GM10248 (cell line): ENCODE results near the gene MAPT.
"Not testable (repeated sequence)": the region's sequence is repeated elsewhere in the genome, so short reads cannot be mapped to it uniquely, and the experiment has no call there.

Experiments
- CTCF ChIA-PET: fragments of 300-600 bp; sonication (Branson Sonifier 250); formaldehyde crosslinking; extraction: SDS; loops from one replicate; lab custom pipeline; 2021; ENCODE audit warnings: antibody characterized with exemption; lab: Yijun Ruan, JAX
- POLR2A ChIA-PET: fragments of 350-650 bp; sonication (Branson Sonifier 250); formaldehyde crosslinking; extraction: SDS; loops from one replicate; lab custom pipeline; 2020; ENCODE audit warnings: antibody characterized with exemption; lab: Yijun Ruan, JAX
- DNase-seq: peaks from one replicate; pipeline ENCODE4 v3.0.0; 2012; ENCODE audit errors: extremely low spot score
- TF ChIP-seq, protein P1 (sequence below): IDR thresholded peaks from 2 replicates; pipeline ENCODE4 v1.5.1; 2012; ENCODE audit warnings: mild to moderate bottlenecking, low read depth; ENCODE audit errors: extremely low read depth, missing control alignments, control extremely low read depth

MAPT gene

DNA sequence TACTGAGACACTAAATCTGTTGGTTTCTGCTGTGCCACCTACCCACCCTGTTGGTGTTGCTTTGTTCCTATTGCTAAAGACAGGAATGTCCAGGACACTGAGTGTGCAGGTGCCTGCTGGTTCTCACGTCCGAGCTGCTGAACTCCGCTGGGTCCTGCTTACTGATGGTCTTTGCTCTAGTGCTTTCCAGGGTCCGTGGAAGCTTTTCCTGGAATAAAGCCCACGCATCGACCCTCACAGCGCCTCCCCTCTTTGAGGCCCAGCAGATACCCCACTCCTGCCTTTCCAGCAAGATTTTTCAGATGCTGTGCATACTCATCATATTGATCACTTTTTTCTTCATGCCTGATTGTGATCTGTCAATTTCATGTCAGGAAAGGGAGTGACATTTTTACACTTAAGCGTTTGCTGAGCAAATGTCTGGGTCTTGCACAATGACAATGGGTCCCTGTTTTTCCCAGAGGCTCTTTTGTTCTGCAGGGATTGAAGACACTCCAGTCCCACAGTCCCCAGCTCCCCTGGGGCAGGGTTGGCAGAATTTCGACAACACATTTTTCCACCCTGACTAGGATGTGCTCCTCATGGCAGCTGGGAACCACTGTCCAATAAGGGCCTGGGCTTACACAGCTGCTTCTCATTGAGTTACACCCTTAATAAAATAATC lies 119.3 kb downstream of the MAPT start:
- POLR2A ChIA-PET, result no interaction called here
- CTCF ChIA-PET, result interaction anchor here (0.8 to 2.3 kb wide), 5 partner anchors 10 to 273 kb away, joined by 3 to 11 read pairs (median 5); no protein-coding TSS in a partner anchor
- DNase-seq, result no peak
- TF ChIP-seq, protein P1, sequence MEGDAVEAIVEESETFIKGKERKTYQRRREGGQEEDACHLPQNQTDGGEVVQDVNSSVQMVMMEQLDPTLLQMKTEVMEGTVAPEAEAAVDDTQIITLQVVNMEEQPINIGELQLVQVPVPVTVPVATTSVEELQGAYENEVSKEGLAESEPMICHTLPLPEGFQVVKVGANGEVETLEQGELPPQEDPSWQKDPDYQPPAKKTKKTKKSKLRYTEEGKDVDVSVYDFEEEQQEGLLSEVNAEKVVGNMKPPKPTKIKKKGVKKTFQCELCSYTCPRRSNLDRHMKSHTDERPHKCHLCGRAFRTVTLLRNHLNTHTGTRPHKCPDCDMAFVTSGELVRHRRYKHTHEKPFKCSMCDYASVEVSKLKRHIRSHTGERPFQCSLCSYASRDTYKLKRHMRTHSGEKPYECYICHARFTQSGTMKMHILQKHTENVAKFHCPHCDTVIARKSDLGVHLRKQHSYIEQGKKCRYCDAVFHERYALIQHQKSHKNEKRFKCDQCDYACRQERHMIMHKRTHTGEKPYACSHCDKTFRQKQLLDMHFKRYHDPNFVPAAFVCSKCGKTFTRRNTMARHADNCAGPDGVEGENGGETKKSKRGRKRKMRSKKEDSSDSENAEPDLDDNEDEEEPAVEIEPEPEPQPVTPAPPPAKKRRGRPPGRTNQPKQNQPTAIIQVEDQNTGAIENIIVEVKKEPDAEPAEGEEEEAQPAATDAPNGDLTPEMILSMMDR, result no peak

DNA sequence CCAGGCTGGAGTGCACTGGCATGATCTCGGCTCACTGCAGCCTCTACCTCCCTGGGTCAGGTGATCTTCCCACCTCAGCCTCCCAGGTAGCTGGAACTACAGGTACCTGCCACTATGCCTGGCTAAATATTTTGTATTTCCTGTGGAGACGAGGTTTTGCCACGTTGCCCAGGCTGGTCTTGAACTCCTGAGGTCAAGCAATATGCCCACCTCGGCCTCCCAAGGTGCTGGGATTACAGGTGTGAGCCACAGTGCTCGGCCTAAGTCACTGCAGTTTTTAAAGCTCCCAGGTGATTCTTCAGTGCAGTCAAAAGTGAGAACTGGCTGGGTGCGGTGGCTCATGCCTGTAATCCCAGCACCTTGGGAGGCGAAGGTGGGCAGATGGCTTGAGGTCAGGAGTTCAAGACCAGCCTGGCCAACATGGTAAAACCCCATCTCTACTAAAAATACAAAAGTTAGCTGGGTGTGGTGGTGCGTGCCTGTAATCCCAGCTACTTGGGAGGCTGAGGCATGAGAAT lies 125.1 kb downstream of the MAPT start:
- POLR2A ChIA-PET, DNase-seq: not testable (repeated sequence)
- CTCF ChIA-PET, result interaction anchor here (0.8 to 4.4 kb wide), 5 partner anchors 16 to 196 kb away, joined by 3 to 20 read pairs (median 3); no protein-coding TSS in a partner anchor

DNA sequence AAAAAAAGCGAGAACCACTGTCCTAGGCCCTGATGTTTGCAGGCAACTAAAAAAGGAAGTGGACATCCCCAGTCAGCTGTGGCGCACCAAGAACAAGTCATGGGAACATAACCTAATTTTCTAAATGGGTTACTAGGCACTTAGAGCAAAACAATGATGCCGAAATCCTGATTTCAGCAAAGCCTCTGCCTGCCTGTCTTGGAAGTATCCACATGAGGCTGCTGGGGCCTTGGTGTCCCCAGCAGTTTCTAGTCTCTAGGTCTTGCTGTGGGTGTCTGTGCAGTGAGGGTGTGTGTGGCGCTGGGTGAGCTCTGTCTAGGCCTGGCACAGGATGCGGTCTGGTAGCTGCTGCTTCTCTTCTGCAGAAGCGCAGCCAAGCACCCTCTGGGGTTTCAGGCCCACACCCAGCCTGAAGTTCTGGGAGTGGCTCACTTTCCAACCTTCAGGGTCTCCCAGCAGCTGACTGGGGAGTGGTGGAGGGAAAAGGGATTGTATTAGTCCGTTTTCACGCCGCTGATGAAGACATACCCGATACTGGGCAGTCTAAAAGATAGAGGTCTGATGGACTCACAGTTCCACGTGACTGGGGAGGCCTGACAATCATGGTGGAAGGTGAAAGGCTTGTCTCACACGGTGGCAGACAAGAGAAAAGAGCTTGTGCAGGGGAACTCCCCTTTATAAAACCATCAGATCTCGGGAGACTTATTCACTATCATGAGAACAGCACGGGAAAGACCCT lies 125.8 kb downstream of the MAPT start:
- TF ChIP-seq, protein P1, result no peak
- ChIA-PET CTCF (interaction anchor here (0.8 to 4.4 kb wide), 5 partner anchors 15 to 195 kb away, joined by 3 to 20 read pairs (median 4); no protein-coding TSS in a partner anchor), POLR2A (no interaction called here)
- peak; percentile 61 for DNase-seq

DNA sequence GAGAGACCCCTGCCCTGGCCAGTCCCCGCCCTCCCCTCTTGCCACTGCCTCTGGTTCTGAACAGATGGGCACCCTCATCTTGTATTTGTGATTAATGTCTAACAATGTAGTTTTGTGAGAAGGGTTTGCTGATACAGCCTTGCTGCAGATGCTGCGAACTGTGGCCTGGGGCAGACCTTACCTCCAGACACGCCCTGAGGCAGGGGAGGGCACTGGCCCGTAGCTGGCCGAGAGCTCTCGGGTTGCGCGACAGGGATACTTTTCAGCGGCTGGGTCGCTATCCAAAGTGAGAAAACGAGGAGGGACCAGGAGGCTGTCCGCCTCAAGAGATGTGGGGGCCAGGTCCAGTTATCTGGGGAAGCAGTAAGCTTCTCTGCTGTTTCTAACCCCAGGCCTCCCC lies 126.6 kb downstream of the MAPT start:
- no peak for DNase-seq
- ChIA-PET CTCF (interaction anchor here (1.5 to 4.4 kb wide), 3 partner anchors 18 to 23 kb away, joined by 4 to 20 read pairs (median 6); no protein-coding TSS in a partner anchor), POLR2A (no interaction called here)

DNA sequence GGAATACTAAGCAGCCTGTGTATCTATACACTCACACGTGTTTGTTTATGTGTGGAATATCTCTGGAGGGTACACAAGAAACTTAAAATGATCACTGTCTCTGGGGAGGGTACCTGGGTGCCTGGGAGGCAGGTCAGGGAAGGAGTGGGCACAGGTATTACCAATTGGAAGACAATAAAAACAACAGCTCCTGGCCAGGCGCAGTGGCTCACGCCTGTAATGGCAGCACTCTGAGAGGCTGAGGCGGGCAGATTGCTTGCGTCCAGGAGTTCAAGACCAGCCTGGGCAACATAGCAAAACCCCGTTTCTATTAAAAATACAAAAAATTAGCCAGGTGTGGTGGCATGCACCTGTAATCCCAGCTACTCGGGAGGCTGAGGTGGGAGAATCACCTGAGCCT lies 129.0 kb downstream of the MAPT start:
- POLR2A ChIA-PET, DNase-seq: not testable (repeated sequence)
- CTCF ChIA-PET, result interaction anchor here (1.9 kb wide), 1 partner anchor 170 kb away, joined by 4 read pairs; the partner anchor contains the start of gene KANSL1

More for the DNA sequence above, 126.6 kb downstream of the MAPT start:
- TF ChIP-seq, protein P1, result no peak

DNA sequence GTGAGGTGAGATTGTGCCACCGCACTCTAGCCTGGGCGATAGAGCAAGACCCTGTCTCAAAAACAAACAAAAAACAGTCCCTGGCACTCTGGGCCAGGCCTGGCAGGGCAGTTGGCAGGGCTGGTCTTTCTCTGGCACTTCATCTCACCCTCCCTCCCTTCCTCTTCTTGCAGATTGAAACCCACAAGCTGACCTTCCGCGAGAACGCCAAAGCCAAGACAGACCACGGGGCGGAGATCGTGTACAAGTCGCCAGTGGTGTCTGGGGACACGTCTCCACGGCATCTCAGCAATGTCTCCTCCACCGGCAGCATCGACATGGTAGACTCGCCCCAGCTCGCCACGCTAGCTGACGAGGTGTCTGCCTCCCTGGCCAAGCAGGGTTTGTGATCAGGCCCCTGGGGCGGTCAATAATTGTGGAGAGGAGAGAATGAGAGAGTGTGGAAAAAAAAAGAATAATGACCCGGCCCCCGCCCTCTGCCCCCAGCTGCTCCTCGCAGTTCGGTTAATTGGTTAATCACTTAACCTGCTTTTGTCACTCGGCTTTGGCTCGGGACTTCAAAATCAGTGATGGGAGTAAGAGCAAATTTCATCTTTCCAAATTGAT lies 129.5 kb downstream of the MAPT start:
- CTCF ChIA-PET, result interaction anchor here (1.9 kb wide), 1 partner anchor 169 kb away, joined by 4 read pairs; the partner anchor contains the start of gene KANSL1
- TF ChIP-seq, protein P1, result no peak
- POLR2A ChIA-PET, result interaction anchor here (0.6 kb wide), 1 partner anchor 9 kb away, joined by 9 read pairs; no protein-coding TSS in a partner anchor
- DNase-seq, result no peak

DNA sequence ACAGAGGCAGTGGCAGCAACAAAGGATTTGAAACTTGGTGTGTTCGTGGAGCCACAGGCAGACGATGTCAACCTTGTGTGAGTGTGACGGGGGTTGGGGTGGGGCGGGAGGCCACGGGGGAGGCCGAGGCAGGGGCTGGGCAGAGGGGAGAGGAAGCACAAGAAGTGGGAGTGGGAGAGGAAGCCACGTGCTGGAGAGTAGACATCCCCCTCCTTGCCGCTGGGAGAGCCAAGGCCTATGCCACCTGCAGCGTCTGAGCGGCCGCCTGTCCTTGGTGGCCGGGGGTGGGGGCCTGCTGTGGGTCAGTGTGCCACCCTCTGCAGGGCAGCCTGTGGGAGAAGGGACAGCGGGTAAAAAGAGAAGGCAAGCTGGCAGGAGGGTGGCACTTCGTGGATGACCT lies 130.2 kb downstream of the MAPT start:
- CTCF ChIA-PET, result no interaction called here
- POLR2A ChIA-PET, result interaction anchor here (0.6 kb wide), 1 partner anchor 8 kb away, joined by 9 read pairs; no protein-coding TSS in a partner anchor
- no peak for DNase-seq
- TF ChIP-seq, protein P1, result no peak
